Right lobe of liver (tissue), 6 donors: ENCODE results near the gene CCDC70. TPM values are rescaled to one million over a fixed set of nuclear protein-coding genes. Genes with fewer than 3 reads are reported as not detected.

Experiments
- ATAC-seq, 4 donors: fragments of 200-7000 bp; cut with Tn5 transposase; one replicate each; pipeline ENCODE4 v1.9.1; 2020; ENCODE audit warnings: mild to moderate bottlenecking in 4 of 4, moderate library complexity in 4 of 4
- DNase-seq, 3 donors: peaks; one replicate each; pipeline ENCODE4 v3.0.0-alpha.2; 2020
- H3K27ac ChIP-seq, 3 donors: fragments of 200-600 bp; one replicate each; pipeline ENCODE4 v1.8.0; 2022
- H3K27me3 ChIP-seq, 2 donors: fragments of 200-600 bp; one replicate each; pipeline ENCODE4 v1.8.0; 2022
- H3K36me3 ChIP-seq, 4 donors: fragments of 200-600 bp; sonication (generic) in 1 of 4; one replicate each; pipeline versions ENCODE4 v1.5.1 to v1.8.0; 2017 to 2022; ENCODE audit warnings: control low read depth in 1 of 4
- H3K4me1 ChIP-seq, 4 donors: fragments of 200-600 bp; sonication (generic) in 1 of 4; one replicate each; pipeline versions ENCODE4 v1.5.1 to v1.8.0; 2017 to 2022; ENCODE audit warnings: control low read depth in 1 of 4
- H3K4me3 ChIP-seq, 3 donors: fragments of 200-600 bp; one replicate each; pipeline ENCODE4 v1.8.0; 2022
- H3K9me3 ChIP-seq, 4 donors: fragments of 200-600 bp; sonication (generic) in 1 of 4; one replicate each; pipeline versions ENCODE4 v1.5.1 to v1.8.0; 2017 to 2022; ENCODE audit warnings: control low read depth in 1 of 4
- POLR2A ChIP-seq: fragments of 450-650 bp; IDR thresholded peaks from one replicate; pipeline ENCODE4 v1.6.1; 2017; ENCODE audit warnings: antibody characterized with exemption, mild to moderate bottlenecking
- WGBS: methylation state at CpG from one replicate; pipeline ENCODE4 v1.1.6; 2018; ENCODE audit warnings: low coverage, low lambda C conversion rate; ENCODE audit not compliant: insufficient coverage; ENCODE audit errors: missing lambda C conversion rate; 5-methylcytosine and 5-hydroxymethylcytosine counted together
- intact Hi-C, 2 donors: fragments of 100-400 bp; cut with DNase I; formaldehyde crosslinking; loops; one replicate each; pipeline versions ENCODE4 v1.11.2 to v1.14.1; 2022
- total RNA-seq, 6 experiments: library from RNA; depleted of rRNA in 2 of 6; stranded (reverse); fragments of >200 nt in 2 of 6; fragmentation: NEBNext Ultra II Directional in 3 of 6; extraction: Animal tissue kit (Norgen Biotek cat#: 25700) in 3 of 6; gene quantifications; one replicate each; pipeline versions ENCODE4 v1.1.0 to v1.2.4, GENCODE V29; 2016 to 2023
- TF ChIP-seq, protein P1 (sequence below), 4 donors: fragments of 200-600 bp in 3 of 4; fragments of 450-650 bp in 1 of 4; IDR thresholded peaks; one replicate each; pipeline versions ENCODE4 v1.5.1 to v1.8.0; 2016 to 2022; ENCODE audit warnings: antibody characterized with exemption in 4 of 4, mild to moderate bottlenecking in 2 of 4
- donor health status: DM: no; HTN: yes; CAD: no.
- donor health status: DM: no; HTN: no; CAD: no.
- donor health status: DM: no; HTN: no; CAD: no.
- donor health status: DM: no; HTN: yes; CAD: no.
- donor health status: DM: no; HTN: yes; CAD: no.

The CCDC70 gene
- total RNA-seq, 6 experiments from 2014 or later, result not detected

DNA sequence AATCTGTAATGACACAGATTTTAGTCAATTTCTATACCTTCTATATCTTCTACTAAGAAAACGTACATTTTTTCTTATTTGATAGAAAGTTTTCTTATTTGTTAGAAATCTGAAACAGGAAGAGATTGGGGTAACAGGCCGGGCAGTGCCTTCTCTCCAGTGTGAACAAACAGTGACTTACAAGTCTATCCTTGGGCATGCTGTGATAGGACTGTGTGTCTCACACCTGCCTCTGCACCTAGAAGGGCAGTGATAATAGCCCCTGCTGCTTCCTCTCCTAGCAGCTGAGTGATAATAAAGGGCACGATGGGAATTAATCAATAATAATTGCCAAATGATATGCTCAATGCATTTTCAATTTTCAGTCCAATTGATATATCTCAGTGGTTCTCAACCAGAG, 18.2 kb upstream of the CCDC70 start:
- WGBS, result 64% methylated on average over 3 of the region's 3 CpGs
- intact Hi-C loops, result no loop called here
- Histone ChIP-seq H3K9me3 (no peaks in the 10 kb centered on the region), H3K36me3 (no peaks in the 10 kb centered on the region), H3K27me3 (no peaks in the 10 kb centered on the region), H3K27ac (no peak overlapping the region), H3K4me3 (no peak overlapping the region), H3K4me1 (peaks cover 0 to 5% (median 2%) of the 10 kb centered on the region in 4 donors)
- no peak for DNase-seq
- no peak for ATAC-seq
- no peak for TF ChIP-seq POLR2A
- TF ChIP-seq, protein P1, sequence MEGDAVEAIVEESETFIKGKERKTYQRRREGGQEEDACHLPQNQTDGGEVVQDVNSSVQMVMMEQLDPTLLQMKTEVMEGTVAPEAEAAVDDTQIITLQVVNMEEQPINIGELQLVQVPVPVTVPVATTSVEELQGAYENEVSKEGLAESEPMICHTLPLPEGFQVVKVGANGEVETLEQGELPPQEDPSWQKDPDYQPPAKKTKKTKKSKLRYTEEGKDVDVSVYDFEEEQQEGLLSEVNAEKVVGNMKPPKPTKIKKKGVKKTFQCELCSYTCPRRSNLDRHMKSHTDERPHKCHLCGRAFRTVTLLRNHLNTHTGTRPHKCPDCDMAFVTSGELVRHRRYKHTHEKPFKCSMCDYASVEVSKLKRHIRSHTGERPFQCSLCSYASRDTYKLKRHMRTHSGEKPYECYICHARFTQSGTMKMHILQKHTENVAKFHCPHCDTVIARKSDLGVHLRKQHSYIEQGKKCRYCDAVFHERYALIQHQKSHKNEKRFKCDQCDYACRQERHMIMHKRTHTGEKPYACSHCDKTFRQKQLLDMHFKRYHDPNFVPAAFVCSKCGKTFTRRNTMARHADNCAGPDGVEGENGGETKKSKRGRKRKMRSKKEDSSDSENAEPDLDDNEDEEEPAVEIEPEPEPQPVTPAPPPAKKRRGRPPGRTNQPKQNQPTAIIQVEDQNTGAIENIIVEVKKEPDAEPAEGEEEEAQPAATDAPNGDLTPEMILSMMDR (IDR thresholded peaks at IDR 0.05), result no peak

DNA sequence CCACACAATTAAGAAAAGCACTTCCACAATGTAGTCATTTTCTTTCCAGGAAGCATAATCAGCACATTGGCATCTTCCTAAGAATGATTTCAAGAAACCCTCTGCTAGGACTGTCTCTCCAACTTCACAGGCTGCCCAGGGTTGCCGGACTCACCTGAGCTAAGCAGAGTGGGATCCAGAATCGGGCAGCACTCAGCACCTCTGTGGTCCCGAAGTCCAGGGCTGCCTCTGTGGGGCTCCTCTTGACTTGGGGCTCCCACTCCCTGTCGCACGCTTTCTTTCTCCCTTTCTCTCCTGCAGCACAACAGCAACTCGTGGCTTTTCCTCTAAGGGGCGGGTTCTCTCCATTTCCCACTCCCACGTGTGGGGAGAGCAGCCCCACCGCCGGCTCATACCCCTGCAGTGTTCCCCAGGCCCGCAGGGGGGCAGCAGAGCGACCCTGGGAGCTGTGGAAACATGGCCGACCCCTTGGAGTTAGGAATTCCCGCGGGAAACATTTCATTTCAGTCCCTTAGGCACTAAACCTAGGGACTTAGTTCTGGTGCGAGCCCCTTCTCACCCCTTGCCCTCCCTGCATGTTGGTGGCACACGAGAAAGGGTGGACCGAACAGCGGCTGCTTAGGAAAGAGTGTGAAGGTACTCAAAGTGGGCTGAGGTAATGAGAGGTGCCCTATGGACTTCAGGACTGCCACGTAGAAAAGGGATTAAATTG, 16.8 kb upstream of the CCDC70 start, which contains the start of gene TMEM272:
Gene TMEM272, minus strand, starts transcription at position 316 of the 712 bp plus-strand sequence. CDS start 6,647 bp downstream, outside the sequence.
- TF ChIP-seq, protein P1 (IDR thresholded peaks at IDR 0.05), result peak; percentile 81 to 95 (median 94)
- no peak for TF ChIP-seq POLR2A
- ATAC-seq (peak; percentile 93 to 98 (median 95)), DNase-seq (peak; percentile 66 to 76 (median 67))
- Histone ChIP-seq H3K4me1 (peaks cover 0 to 5% (median 2%) of the 10 kb centered on the region in 4 donors), H3K4me3 (peak within 1 kb of the TSS; percentile 17 to 52 (median 43)), H3K27ac (peak within 1 kb of the TSS in 1 of 3 donors; percentile 70), H3K9me3 (no peaks in the 10 kb centered on the region), H3K27me3 (no peaks in the 10 kb centered on the region), H3K36me3 (no peaks in the 10 kb centered on the region)
- WGBS, result 20% methylated on average over 20 of the region's 20 CpGs
- intact Hi-C loops, result no loop called here

DNA sequence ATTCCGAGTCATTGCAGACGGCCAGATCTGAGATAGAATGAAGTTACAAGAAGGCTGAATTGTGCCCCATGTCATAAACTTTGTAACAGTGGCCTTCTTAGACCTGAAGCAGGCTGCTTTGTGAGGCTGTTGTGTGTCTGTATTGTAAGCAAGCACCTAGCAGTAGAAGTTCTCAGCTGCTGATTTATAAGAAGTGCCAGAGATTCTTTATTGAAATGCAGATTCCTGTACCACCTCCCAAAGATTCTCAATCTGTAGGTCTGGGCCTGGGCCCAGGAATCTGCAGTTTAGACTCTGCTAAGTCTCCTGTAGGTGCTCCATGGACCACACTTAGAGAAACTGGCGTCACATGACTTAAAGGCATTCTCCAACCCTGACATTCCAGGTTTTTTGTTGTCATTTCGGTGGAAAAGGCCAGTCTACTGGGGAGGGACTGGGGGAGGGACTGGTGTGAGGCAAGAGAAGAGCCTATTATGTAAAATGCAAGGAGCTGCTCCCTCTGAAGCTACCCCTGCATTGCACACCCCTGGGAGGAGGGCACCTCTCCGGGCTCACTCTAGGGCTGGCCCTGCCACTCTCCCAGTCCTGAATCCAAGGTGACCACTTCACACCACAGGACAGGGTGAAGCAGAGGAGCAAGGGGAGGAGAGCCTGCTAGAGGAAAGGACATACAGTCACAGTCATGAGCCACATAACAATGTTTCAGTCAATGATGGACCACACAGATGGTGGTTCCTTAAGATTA, 16.0 kb upstream of the CCDC70 start:
- ATAC-seq, result peak; percentile 11 to 58 (median 41)
- H3K27ac ChIP-seq, result peak overlapping the region in 1 of 3 donors; percentile 70
- 33% methylated on average over 4 of the region's 5 CpGs for WGBS

DNA sequence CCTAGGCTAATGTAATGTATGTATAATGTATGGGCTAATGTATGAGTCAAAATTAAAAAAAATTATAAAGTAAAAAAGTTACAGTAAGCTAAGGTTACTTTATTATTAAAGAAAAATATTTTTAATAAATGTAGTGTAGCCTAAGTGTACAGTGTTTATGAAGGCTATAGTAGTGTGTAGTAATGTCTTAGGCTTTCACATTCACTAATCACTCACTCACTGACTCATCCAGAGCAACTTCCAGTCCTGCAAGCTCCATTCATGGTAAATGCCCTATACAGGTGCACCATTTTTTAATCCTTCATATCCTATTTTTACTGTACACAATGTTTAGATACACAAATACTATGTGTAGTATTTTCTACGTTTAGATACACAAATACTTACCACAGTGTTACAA, 15.0 kb upstream of the CCDC70 start:
- Histone ChIP-seq H3K27me3 (no peaks in the 10 kb centered on the region), H3K4me3 (no peak overlapping the region), H3K27ac (no peak overlapping the region), H3K36me3 (no peaks in the 10 kb centered on the region), H3K4me1 (peaks cover 0 to 5% (median 2%) of the 10 kb centered on the region in 4 donors), H3K9me3 (no peaks in the 10 kb centered on the region)
- no peak for ATAC-seq
- no peak for DNase-seq
- TF ChIP-seq, protein P1 (IDR thresholded peaks at IDR 0.05), result no peak
- TF ChIP-seq POLR2A, result no peak
- WGBS, result 69% methylated on average over 1 of the region's 1 CpG
- intact Hi-C loops, result no loop called here

More for the DNA sequence above, 16.0 kb upstream of the CCDC70 start:
- peaks cover 0 to 5% (median 2%) of the 10 kb centered on the region in 4 donors for H3K4me1 ChIP-seq
- TF ChIP-seq, protein P1 (IDR thresholded peaks at IDR 0.05), result no peak
- TF ChIP-seq POLR2A, result no peak
- H3K36me3 ChIP-seq, result no peaks in the 10 kb centered on the region
- no peaks in the 10 kb centered on the region for H3K27me3 ChIP-seq
- no peaks in the 10 kb centered on the region for H3K9me3 ChIP-seq
- no peak for DNase-seq
- intact Hi-C loops, result no loop called here
- peak overlapping the region; percentile 17 to 52 (median 43) for H3K4me3 ChIP-seq
